ENCODE data around the gene CEP41. TPM values are rescaled to one million over a fixed set of nuclear protein-coding genes. Genes with fewer than 3 reads are reported as not detected.

The CEP41 gene
- total and polyA plus RNA-seq, 8 donors, result 12.4 to 34.2 (median 28.6) TPM

DNA sequence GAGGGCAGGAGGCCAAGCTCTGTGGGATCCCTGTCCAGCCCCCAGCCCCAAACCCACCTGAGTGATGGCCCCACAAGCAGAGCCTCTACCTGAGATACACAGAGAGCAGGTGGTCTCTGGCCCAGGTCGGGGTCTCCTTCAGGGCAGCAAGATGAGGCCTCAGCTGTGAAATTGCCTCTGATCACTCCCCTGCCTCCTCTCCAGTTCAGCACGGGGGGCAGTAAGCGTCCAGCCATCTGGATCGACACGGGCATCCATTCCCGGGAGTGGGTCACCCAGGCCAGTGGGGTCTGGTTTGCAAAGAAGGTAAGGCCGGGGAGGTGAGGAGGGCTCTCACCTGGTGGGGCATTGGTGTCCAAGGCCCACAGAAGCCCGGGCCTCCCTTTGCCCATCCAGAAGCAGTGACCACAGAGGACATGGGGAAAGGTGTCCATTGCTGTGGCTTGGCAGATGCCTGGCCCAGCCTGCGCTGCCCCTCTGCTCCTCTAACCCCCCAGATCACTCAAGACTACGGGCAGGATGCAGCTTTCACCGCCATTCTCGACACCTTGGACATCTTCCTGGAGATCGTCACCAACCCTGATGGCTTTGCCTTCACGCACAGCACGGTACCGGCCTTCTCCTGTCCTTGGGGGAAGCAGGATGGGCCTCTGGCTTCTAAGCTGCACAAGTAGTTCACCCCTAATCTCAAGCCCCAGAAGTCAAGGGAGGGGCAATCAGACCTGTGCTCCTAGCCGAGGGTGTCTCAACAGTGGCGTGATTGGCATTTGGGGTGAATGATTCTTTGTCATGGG, 57.4 kb downstream of the CEP41 start:
- Histone ChIP-seq H3K27me3 (no peaks in the 10 kb centered on the region), H3K36me3 (no peaks in the 10 kb centered on the region), H3K27ac (no peak overlapping the region), H3K4me1 (no peaks in the 10 kb centered on the region), H3K9me3 (no peaks in the 10 kb centered on the region), H3K4me3 (no peak overlapping the region)
- TF ChIP-seq, protein P1, sequence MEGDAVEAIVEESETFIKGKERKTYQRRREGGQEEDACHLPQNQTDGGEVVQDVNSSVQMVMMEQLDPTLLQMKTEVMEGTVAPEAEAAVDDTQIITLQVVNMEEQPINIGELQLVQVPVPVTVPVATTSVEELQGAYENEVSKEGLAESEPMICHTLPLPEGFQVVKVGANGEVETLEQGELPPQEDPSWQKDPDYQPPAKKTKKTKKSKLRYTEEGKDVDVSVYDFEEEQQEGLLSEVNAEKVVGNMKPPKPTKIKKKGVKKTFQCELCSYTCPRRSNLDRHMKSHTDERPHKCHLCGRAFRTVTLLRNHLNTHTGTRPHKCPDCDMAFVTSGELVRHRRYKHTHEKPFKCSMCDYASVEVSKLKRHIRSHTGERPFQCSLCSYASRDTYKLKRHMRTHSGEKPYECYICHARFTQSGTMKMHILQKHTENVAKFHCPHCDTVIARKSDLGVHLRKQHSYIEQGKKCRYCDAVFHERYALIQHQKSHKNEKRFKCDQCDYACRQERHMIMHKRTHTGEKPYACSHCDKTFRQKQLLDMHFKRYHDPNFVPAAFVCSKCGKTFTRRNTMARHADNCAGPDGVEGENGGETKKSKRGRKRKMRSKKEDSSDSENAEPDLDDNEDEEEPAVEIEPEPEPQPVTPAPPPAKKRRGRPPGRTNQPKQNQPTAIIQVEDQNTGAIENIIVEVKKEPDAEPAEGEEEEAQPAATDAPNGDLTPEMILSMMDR (IDR thresholded peaks at IDR 0.05), result no peak
- intact Hi-C loops (cut with DNase I), result no loop called here
- ATAC-seq (no peak), DNase-seq (no peak)

DNA sequence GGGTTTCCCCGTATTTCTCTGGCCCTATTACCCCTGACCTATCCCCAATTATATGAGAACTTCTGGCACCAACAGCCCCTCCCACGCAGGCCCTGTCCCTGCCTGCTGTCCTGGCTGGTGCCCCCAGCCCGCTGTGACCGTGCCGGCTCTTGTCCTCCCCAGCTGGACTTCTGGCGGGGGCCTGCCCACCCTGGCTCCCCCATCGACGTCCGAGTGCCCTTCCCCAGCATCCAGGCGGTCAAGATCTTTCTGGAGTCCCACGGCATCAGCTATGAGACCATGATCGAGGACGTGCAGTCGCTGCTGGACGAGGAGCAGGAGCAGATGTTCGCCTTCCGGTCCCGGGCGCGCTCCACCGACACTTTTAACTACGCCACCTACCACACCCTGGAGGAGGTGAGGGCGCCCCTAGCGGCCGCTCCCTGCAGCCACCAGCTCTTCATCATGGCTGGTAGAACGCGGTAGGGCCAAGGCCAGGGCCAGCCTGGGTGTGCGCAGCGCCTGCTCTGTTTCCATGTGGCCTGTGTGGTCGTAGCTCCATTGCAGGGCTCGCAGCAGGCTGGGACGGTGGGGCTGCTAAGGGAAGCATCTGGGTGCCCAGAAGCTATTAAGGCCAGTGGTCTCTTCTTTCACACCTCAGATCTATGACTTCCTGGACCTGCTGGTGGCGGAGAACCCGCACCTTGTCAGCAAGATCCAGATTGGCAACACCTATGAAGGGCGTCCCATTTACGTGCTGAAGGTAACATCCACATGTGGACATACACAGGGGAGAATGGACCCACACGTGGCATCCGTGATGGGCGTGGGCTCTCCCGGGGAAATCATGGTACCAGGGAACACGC, 59.1 kb downstream of the CEP41 start:
- no peaks in the 10 kb centered on the region for H3K27me3 ChIP-seq
- DNase-seq (no peak), ATAC-seq (no peak)
- TF ChIP-seq, protein P1 (IDR thresholded peaks at IDR 0.05), result no peak
- no peak overlapping the region for H3K27ac ChIP-seq
- intact Hi-C loops (cut with DNase I), result no loop called here
- no peaks in the 10 kb centered on the region for H3K36me3 ChIP-seq
- H3K4me3 ChIP-seq, result no peak overlapping the region
- H3K4me1 ChIP-seq, result no peaks in the 10 kb centered on the region
- peaks cover 0 to 7% of the 10 kb centered on the region in 2 donors for H3K9me3 ChIP-seq

DNA sequence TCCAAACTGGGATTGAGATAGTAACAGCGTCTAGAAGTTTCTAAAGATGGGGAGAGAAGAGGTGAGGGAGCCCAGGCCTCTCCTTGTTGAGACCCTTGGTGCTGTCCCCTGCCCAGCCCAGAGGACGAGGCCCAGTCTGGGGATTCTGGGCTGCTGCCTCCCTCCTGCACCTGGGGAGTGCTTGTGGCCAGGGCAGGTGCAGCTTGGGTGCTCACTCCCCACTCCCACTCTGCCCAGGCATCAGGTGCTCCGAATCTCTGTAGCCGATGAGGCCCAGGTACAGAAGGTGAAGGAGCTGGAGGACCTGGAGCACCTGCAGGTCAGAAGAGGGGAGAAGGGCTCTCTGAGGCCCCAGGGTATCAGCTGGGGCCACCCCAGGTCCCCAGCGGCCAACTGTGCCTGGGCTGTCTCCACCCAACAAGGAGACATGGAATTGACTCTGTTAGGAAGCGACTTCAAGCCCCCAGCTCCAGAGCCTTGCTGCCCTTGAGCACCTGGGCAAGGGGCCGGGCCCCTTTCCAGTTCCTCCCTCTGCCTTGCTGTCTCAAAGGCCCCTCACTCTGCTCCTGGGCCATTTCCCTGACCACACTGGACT, 59.9 kb downstream of the CEP41 start:
- no peak for ATAC-seq
- no peak for DNase-seq

DNA sequence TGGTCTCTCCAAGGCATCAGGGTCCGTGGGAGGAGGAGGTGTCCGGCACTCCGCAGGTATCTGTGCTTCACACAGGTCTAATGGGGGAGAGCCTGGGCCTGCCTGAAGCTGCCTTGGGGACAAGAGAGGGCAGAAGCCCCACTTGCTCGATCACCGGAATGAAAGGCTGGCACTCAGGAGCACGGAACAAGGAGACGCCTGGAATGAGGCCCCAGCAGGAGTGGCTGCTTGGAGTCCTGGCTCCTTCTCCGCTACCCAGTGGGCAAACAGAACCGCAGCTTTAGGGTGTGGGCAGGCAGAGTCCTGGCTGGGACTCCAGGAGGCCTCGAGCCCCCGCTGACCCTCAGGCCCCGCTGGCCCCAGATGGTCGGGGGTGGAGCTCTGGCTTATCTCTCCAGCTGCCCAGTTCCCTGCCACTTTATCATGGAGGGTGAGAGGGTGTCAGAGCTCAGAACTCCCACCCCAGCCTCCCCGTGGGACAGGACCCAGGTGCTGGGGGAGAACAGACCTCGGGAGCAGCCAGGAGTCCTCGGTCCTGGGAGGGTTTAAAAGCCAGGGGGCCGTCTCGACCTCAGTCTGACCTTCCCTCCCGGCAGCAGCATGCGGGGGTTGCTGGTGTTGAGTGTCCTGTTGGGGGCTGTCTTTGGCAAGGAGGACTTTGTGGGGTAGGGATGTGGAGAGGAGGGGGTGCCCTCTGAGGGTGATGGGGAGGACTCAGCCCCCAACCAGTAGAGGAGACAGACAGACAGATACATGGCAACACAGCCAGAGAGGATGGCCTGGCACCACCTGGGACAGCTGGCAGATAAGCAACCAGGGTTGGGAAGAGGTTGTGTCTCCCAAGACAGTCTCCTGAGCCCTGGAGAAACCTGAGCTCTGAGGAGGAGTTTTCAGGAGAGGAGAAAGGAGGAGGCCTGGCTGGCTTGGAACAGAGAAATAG, 60.6 kb downstream of the CEP41 start, which contains the start of gene CPA1:
TSS of gene CPA1 (plus strand) at position 574 of the 940 bp plus-strand sequence. CDS start at position 601, 27 bp downstream.
- H3K27ac ChIP-seq, result no peak within 1 kb of the TSS
- no peaks in the 10 kb centered on the region for H3K27me3 ChIP-seq
- no peak for DNase-seq
- peak; percentile 66 for ATAC-seq
- H3K4me1 ChIP-seq, result no peaks in the 10 kb centered on the region
- no peaks in the 10 kb centered on the region for H3K36me3 ChIP-seq
- intact Hi-C loops (cut with DNase I), result no loop called here
- TF ChIP-seq, protein P1 (IDR thresholded peaks at IDR 0.05), result no peak
- H3K4me3 ChIP-seq, result no peak within 1 kb of the TSS
- H3K9me3 ChIP-seq, result peaks cover 0 to 14% of the 10 kb centered on the region in 2 donors

More for the DNA sequence above, 59.9 kb downstream of the CEP41 start:
- intact Hi-C loops (cut with DNase I), result no loop called here
- no peaks in the 10 kb centered on the region for H3K4me1 ChIP-seq
- TF ChIP-seq, protein P1 (IDR thresholded peaks at IDR 0.05), result no peak
- peaks cover 0 to 14% of the 10 kb centered on the region in 2 donors for H3K9me3 ChIP-seq
- no peaks in the 10 kb centered on the region for H3K27me3 ChIP-seq
- no peak overlapping the region for H3K4me3 ChIP-seq
- H3K27ac ChIP-seq, result no peak overlapping the region
- no peaks in the 10 kb centered on the region for H3K36me3 ChIP-seq

Data from left lung (tissue), 10 donors.